H1 (cell line): ENCODE measurements around the gene FJX1. TPM values are rescaled to one million over a fixed set of nuclear protein-coding genes. Genes with fewer than 3 reads are reported as not detected.

Experiments used
- CBX8 ChIP-seq: fragments of 300-800, 300-1000 bp; sonication (generic); IDR thresholded peaks from 2 replicates; pipeline ENCODE4 v1.7.1; 2016; ENCODE audit warnings: low read depth, low read length, borderline replicate concordance
- CTBP2 ChIP-seq: IDR thresholded peaks from 2 replicates; pipeline ENCODE4 v1.7.0; 2011; ENCODE audit warnings: borderline replicate concordance, mild to moderate bottlenecking, moderate library complexity, mixed read lengths, low read length; ENCODE audit not compliant: insufficient read depth, insufficient read length
- HDAC6 ChIP-seq: IDR thresholded peaks from one replicate; pipeline ENCODE4 v1.7.1; 2012; ENCODE audit warnings: low read depth, mild to moderate bottlenecking, inconsistent platforms, low read length, moderate library complexity
- MAFK ChIP-seq: IDR thresholded peaks from 2 replicates; pipeline ENCODE4 v1.6.1; 2012; ENCODE audit warnings: low read depth, mild to moderate bottlenecking, improper control_type of control experiment, low read length
- RFX5 ChIP-seq: IDR thresholded peaks from 2 replicates; pipeline ENCODE4 v1.6.1; 2011; ENCODE audit warnings: low read depth, low read length, improper control_type of control experiment, borderline replicate concordance
- RNF2 ChIP-seq: fragments of 200-900, 300-1000 bp; sonication (generic); IDR thresholded peaks from 2 replicates; pipeline ENCODE4 v1.7.1; 2016; ENCODE audit warnings: borderline replicate concordance, low read depth, mild to moderate bottlenecking, antibody characterized with exemption, low read length; ENCODE audit not compliant: poor library complexity, severe bottlenecking; ENCODE audit errors: missing control alignments
- polyA plus RNA-seq, 7 experiments: library from polyadenylated mRNA; depleted of rRNA in 3 of 7; stranded (reverse) in 5 of 7; unstranded in 2 of 7; fragments of >200 nt in 5 of 7; fragments of 200-250 nt in 2 of 7; gene quantifications; 1 replicate in 5 of 7; 2 replicates in 1 of 7; 4 replicates in 1 of 7; pipeline versions ENCODE4 v1.2.1 to v1.2.3, GENCODE V29; 2011 to 2013; ENCODE audit warnings: missing spikeins in 2 of 7, mixed read lengths in 2 of 7
- total RNA-seq: library from RNA; stranded (reverse); fragmentation: NEBNext Ultra II Directional; extraction: Animal tissue kit (Norgen Biotek cat#: 25700); gene quantifications from 2 replicates; pipeline ENCODE4 v1.2.1, GENCODE V29; 2021
- TF ChIP-seq, protein P1 (sequence below): fragments of 300-600 bp; sonication (generic); IDR thresholded peaks from 2 replicates; pipeline ENCODE4 v1.7.1; 2012; ENCODE audit warnings: low read length, moderate library complexity, mild to moderate bottlenecking, inconsistent platforms; ENCODE audit not compliant: insufficient replicate concordance
- TF ChIP-seq, protein P2 (sequence below): IDR thresholded peaks from 2 replicates; pipeline ENCODE4 v1.6.1; 2011; ENCODE audit warnings: low read depth, mild to moderate bottlenecking, low read length; ENCODE audit not compliant: insufficient read depth
- TF ChIP-seq, protein P3 (sequence below): IDR thresholded peaks from 2 replicates; pipeline ENCODE4 v1.6.1; 2012; ENCODE audit warnings: inconsistent platforms

Gene FJX1
- total and polyA plus RNA-seq, 2 of the 8 experiments (the other 6 are each of a cell fraction or from before 2014, with no cell fraction given) = 6.3 to 13.3 TPM

DNA sequence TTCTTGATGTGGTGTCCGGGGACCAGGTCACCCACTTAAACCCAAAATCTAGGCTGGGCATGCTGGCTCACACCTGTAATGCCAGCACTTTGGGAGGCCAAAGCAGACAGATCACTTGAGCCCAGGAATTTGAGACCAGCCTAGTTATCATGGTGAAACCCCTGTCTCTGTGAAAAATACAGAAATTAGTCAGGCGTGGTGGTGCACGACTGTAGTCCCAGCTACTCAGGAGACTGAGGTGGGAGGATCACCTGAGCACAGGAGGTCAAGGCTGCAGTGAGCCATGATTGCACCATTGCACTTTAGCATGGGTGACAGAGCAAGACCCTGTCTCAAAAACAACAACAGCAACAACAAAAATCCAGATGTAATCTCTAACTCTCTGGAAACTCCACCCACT, 30.3 kb upstream of the FJX1 start (continued):
- TF ChIP-seq, protein P1, sequence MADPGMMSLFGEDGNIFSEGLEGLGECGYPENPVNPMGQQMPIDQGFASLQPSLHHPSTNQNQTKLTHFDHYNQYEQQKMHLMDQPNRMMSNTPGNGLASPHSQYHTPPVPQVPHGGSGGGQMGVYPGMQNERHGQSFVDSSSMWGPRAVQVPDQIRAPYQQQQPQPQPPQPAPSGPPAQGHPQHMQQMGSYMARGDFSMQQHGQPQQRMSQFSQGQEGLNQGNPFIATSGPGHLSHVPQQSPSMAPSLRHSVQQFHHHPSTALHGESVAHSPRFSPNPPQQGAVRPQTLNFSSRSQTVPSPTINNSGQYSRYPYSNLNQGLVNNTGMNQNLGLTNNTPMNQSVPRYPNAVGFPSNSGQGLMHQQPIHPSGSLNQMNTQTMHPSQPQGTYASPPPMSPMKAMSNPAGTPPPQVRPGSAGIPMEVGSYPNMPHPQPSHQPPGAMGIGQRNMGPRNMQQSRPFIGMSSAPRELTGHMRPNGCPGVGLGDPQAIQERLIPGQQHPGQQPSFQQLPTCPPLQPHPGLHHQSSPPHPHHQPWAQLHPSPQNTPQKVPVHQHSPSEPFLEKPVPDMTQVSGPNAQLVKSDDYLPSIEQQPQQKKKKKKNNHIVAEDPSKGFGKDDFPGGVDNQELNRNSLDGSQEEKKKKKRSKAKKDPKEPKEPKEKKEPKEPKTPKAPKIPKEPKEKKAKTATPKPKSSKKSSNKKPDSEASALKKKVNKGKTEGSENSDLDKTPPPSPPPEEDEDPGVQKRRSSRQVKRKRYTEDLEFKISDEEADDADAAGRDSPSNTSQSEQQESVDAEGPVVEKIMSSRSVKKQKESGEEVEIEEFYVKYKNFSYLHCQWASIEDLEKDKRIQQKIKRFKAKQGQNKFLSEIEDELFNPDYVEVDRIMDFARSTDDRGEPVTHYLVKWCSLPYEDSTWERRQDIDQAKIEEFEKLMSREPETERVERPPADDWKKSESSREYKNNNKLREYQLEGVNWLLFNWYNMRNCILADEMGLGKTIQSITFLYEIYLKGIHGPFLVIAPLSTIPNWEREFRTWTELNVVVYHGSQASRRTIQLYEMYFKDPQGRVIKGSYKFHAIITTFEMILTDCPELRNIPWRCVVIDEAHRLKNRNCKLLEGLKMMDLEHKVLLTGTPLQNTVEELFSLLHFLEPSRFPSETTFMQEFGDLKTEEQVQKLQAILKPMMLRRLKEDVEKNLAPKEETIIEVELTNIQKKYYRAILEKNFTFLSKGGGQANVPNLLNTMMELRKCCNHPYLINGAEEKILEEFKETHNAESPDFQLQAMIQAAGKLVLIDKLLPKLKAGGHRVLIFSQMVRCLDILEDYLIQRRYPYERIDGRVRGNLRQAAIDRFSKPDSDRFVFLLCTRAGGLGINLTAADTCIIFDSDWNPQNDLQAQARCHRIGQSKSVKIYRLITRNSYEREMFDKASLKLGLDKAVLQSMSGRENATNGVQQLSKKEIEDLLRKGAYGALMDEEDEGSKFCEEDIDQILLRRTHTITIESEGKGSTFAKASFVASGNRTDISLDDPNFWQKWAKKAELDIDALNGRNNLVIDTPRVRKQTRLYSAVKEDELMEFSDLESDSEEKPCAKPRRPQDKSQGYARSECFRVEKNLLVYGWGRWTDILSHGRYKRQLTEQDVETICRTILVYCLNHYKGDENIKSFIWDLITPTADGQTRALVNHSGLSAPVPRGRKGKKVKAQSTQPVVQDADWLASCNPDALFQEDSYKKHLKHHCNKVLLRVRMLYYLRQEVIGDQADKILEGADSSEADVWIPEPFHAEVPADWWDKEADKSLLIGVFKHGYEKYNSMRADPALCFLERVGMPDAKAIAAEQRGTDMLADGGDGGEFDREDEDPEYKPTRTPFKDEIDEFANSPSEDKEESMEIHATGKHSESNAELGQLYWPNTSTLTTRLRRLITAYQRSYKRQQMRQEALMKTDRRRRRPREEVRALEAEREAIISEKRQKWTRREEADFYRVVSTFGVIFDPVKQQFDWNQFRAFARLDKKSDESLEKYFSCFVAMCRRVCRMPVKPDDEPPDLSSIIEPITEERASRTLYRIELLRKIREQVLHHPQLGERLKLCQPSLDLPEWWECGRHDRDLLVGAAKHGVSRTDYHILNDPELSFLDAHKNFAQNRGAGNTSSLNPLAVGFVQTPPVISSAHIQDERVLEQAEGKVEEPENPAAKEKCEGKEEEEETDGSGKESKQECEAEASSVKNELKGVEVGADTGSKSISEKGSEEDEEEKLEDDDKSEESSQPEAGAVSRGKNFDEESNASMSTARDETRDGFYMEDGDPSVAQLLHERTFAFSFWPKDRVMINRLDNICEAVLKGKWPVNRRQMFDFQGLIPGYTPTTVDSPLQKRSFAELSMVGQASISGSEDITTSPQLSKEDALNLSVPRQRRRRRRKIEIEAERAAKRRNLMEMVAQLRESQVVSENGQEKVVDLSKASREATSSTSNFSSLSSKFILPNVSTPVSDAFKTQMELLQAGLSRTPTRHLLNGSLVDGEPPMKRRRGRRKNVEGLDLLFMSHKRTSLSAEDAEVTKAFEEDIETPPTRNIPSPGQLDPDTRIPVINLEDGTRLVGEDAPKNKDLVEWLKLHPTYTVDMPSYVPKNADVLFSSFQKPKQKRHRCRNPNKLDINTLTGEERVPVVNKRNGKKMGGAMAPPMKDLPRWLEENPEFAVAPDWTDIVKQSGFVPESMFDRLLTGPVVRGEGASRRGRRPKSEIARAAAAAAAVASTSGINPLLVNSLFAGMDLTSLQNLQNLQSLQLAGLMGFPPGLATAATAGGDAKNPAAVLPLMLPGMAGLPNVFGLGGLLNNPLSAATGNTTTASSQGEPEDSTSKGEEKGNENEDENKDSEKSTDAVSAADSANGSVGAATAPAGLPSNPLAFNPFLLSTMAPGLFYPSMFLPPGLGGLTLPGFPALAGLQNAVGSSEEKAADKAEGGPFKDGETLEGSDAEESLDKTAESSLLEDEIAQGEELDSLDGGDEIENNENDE = no peak
- TF ChIP-seq RFX5 = no peak
- TF ChIP-seq CBX8 = no peak
- TF ChIP-seq, protein P2, sequence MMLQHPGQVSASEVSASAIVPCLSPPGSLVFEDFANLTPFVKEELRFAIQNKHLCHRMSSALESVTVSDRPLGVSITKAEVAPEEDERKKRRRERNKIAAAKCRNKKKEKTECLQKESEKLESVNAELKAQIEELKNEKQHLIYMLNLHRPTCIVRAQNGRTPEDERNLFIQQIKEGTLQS = no peak
- TF ChIP-seq CTBP2 = no peak
- TF ChIP-seq, protein P3, sequence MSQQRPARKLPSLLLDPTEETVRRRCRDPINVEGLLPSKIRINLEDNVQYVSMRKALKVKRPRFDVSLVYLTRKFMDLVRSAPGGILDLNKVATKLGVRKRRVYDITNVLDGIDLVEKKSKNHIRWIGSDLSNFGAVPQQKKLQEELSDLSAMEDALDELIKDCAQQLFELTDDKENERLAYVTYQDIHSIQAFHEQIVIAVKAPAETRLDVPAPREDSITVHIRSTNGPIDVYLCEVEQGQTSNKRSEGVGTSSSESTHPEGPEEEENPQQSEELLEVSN = no peak
- TF ChIP-seq HDAC6 = no peak
- TF ChIP-seq RNF2 = no peak
- TF ChIP-seq MAFK = no peak
